H1 (cell line): ENCODE measurements around the gene COMMD1. TPM values are rescaled to one million over a fixed set of nuclear protein-coding genes. Genes with fewer than 3 reads are reported as not detected.

ENCODE experiments used
- JUN ChIP-seq: IDR thresholded peaks from 2 replicates; pipeline ENCODE4 v1.6.1; 2011; ENCODE audit warnings: low read depth, mild to moderate bottlenecking, improper control_type of control experiment, low read length
- JUND ChIP-seq: IDR thresholded peaks from 2 replicates; pipeline ENCODE4 v1.6.1; 2011; ENCODE audit warnings: mild to moderate bottlenecking, improper control_type of control experiment, low read length
- polyA plus RNA-seq, 7 experiments: library from polyadenylated mRNA; depleted of rRNA in 3 of 7; stranded (reverse) in 5 of 7; unstranded in 2 of 7; fragments of >200 nt in 5 of 7; fragments of 200-250 nt in 2 of 7; gene quantifications; 1 replicate in 5 of 7; 2 replicates in 1 of 7; 4 replicates in 1 of 7; pipeline versions ENCODE4 v1.2.1 to v1.2.3, GENCODE V29; 2011 to 2013; ENCODE audit warnings: missing spikeins in 2 of 7, mixed read lengths in 2 of 7
- total RNA-seq: library from RNA; stranded (reverse); fragmentation: NEBNext Ultra II Directional; extraction: Animal tissue kit (Norgen Biotek cat#: 25700); gene quantifications from 2 replicates; pipeline ENCODE4 v1.2.1, GENCODE V29; 2021

COMMD1 gene
- total and polyA plus RNA-seq, 2 of the 8 experiments (the other 6 are each of a cell fraction or from before 2014, with no cell fraction given): 23.5 to 28.3 TPM

GRCh38 chr2:62163834-62164233 lies 258.4 kb downstream of the COMMD1 start (continued):
- TF ChIP-seq JUND: no peak
- no peak for TF ChIP-seq JUN
